Small intestine (tissue), 7 donors: Measurements from ENCODE around the gene XYLT1. TPM values are rescaled to one million over a fixed set of nuclear protein-coding genes. Genes with fewer than 3 reads are reported as not detected.
A peak's percentile ranks its signal among the peaks of the same experiment; 100 is the strongest.
"Not testable (repeated sequence)": the region's sequence is repeated elsewhere in the genome, so short reads cannot be mapped to it uniquely, and the experiment has no call there.

Experiments
- DNase-seq, 2 donors: peaks; one replicate each; pipeline versions ENCODE4 v3.0.0 to v3.0.0-alpha.2; 2013
- FAIRE-seq: peaks from 2 replicates; lab custom pipeline; 2012; peaks lifted over from hg19 to GRCh38; lab: Jason Lieb, UNC
- H3K27ac ChIP-seq, 3 donors: one replicate each; pipeline ENCODE4 v1.5.1; 2013; ENCODE audit warnings: low read length in 2 of 3, mild to moderate bottlenecking in 2 of 3, control low read depth in 1 of 3, inconsistent platforms in 1 of 3, low read depth in 1 of 3, moderate library complexity in 1 of 3
- H3K27me3 ChIP-seq, 3 donors: one replicate each; pipeline ENCODE4 v1.6.1; 2013; ENCODE audit warnings: low read length in 3 of 3, inconsistent platforms in 1 of 3; ENCODE audit not compliant: control insufficient read depth in 3 of 3, insufficient read depth in 3 of 3
- H3K36me3 ChIP-seq, 3 donors: one replicate each; pipeline ENCODE4 v1.6.1; 2013; ENCODE audit warnings: low read length in 3 of 3, inconsistent platforms in 1 of 3, low read depth in 1 of 3, mild to moderate bottlenecking in 1 of 3, moderate library complexity in 1 of 3; ENCODE audit not compliant: control insufficient read depth in 3 of 3, insufficient read depth in 2 of 3
- H3K4me1 ChIP-seq, 3 donors: one replicate each; pipeline ENCODE4 v1.6.1; 2013; ENCODE audit warnings: low read length in 2 of 3, inconsistent platforms in 1 of 3, low read depth in 1 of 3, mild to moderate bottlenecking in 1 of 3, moderate library complexity in 1 of 3; ENCODE audit not compliant: control insufficient read depth in 3 of 3, insufficient read depth in 2 of 3
- H3K4me3 ChIP-seq, 3 donors: one replicate each; pipeline ENCODE4 v1.5.1; 2013; ENCODE audit warnings: low read length in 3 of 3, control low read depth in 1 of 3, inconsistent platforms in 1 of 3, low read depth in 1 of 3, mild to moderate bottlenecking in 1 of 3, moderate library complexity in 1 of 3
- H3K9me3 ChIP-seq, 2 donors: one replicate each; pipeline ENCODE4 v1.6.1; 2013; ENCODE audit warnings: low read depth in 1 of 2, low read length in 1 of 2; ENCODE audit not compliant: control insufficient read depth in 2 of 2, insufficient read depth in 1 of 2
- WGBS, 3 donors: extraction: QIAGEN DNeasy Blood & Tissue Kit; methylation state at CpG; one replicate each; pipeline ENCODE4 v1.1.7; 2013; 5-methylcytosine and 5-hydroxymethylcytosine counted together
- polyA plus RNA-seq, 4 donors: library from polyadenylated mRNA; stranded (reverse) in 3 of 4; unstranded in 1 of 4; fragments of 200-250 nt in 3 of 4; fragments of 120-200 nt in 1 of 4; gene quantifications; one replicate each; pipeline versions ENCODE4 v1.2.1 to v1.2.3, GENCODE V29; 2013
- donor health status: healthy with polysubstance abuse.
- donor health status: control.
- donor health status: control.
- donor health status: Bipolar disorder and iron deficiency.
- donor health status: healthy.

XYLT1 gene
- polyA plus RNA-seq, 4 donors = 1.9 to 11.2 (median 4.1) TPM

- Histone ChIP-seq H3K27ac (no peak overlapping the region), H3K36me3 (no peaks in the 10 kb centered on the region), H3K4me3 (no peak overlapping the region), H3K9me3 (no peaks in the 10 kb centered on the region), H3K27me3 (peaks cover 0 to 2% (median 0%) of the 10 kb centered on the region in 3 donors), H3K4me1 (no peaks in the 10 kb centered on the region)
- WGBS, 3 donors = 42 to 58% (median 54%) methylated on average over 2 of the region's 2 CpGs
- FAIRE-seq (no peak), DNase-seq (no peak)
Observed at GRCh38 chr16:17499223-17499902, 28.6 kb upstream of the XYLT1 start.

- Histone ChIP-seq H3K4me3 (no peak overlapping the region), H3K4me1 (no peaks in the 10 kb centered on the region), H3K27me3 (peaks cover 0 to 2% (median 0%) of the 10 kb centered on the region in 3 donors), H3K36me3 (no peaks in the 10 kb centered on the region), H3K27ac (no peak overlapping the region), H3K9me3 (no peaks in the 10 kb centered on the region)
- FAIRE-seq (no peak), DNase-seq (no peak)
- 82 to 92% (median 91%) methylated on average over 3 of the region's 3 CpGs for WGBS, 3 donors
Observed at GRCh38 chr16:17497648-17498047, 26.9 kb upstream of the XYLT1 start.

- FAIRE-seq (no peak), DNase-seq (no peak)
- Histone ChIP-seq H3K4me3 (no peak overlapping the region), H3K9me3 (peaks cover 0 to 2% of the 10 kb centered on the region in 2 donors), H3K4me1 (no peaks in the 10 kb centered on the region), H3K27ac (no peak overlapping the region), H3K36me3 (no peaks in the 10 kb centered on the region), H3K27me3 (peaks cover 0 to 2% (median 0%) of the 10 kb centered on the region in 3 donors)
Observed at GRCh38 chr16:17496891-17497290, 26.1 kb upstream of the XYLT1 start.

- no peak for FAIRE-seq
Observed at GRCh38 chr16:17493012-17493411, 22.3 kb upstream of the XYLT1 start.

GRCh38 chr16:17491140-17491662 lies 20.4 kb upstream of the XYLT1 start:
- no peaks in the 10 kb centered on the region for H3K27me3 ChIP-seq
- peaks cover 0 to 2% of the 10 kb centered on the region in 2 donors for H3K9me3 ChIP-seq
- no peaks in the 10 kb centered on the region for H3K36me3 ChIP-seq
- H3K4me3 ChIP-seq = no peak overlapping the region
- 72 to 87% (median 77%) methylated on average over 4 of the region's 4 CpGs for WGBS, 3 donors
- no peak overlapping the region for H3K27ac ChIP-seq
- DNase-seq = no peak
- no peak for FAIRE-seq
- H3K4me1 ChIP-seq = no peaks in the 10 kb centered on the region

More at GRCh38 chr16:17493012-17493411, 22.3 kb upstream of the XYLT1 start:
- Histone ChIP-seq H3K4me1 (no peaks in the 10 kb centered on the region), H3K27me3 (no peaks in the 10 kb centered on the region), H3K27ac (no peak overlapping the region), H3K9me3 (peaks cover 0 to 2% of the 10 kb centered on the region in 2 donors), H3K36me3 (no peaks in the 10 kb centered on the region), H3K4me3 (no peak overlapping the region)
- no peak for DNase-seq

- no peak for FAIRE-seq
- Histone ChIP-seq H3K36me3 (no peaks in the 10 kb centered on the region), H3K4me1 (peaks cover 0 to 5% (median 0%) of the 10 kb centered on the region in 3 donors)
Observed at GRCh38 chr16:17488506-17488905, 17.7 kb upstream of the XYLT1 start.

GRCh38 chr16:17483351-17483750 lies 12.6 kb upstream of the XYLT1 start:
- peak; percentile 78 to 84 for DNase-seq
- Histone ChIP-seq H3K9me3 (peaks cover 0 to 6% of the 10 kb centered on the region in 2 donors), H3K4me1 (peaks cover 0 to 44% (median 5%) of the 10 kb centered on the region in 3 donors), H3K4me3 (peak overlapping the region in 2 of 3 donors; percentile 28 to 40), H3K27me3 (no peaks in the 10 kb centered on the region), H3K27ac (peak overlapping the region; percentile 77 to 93 (median 87)), H3K36me3 (peaks cover 0 to 4% (median 0%) of the 10 kb centered on the region in 3 donors)
- 17 to 63% (median 28%) methylated on average over 3 of the region's 3 CpGs for WGBS, 3 donors
- no peak for FAIRE-seq

More at GRCh38 chr16:17488506-17488905, 17.7 kb upstream of the XYLT1 start:
- 89 to 95% (median 91%) methylated on average over 2 of the region's 2 CpGs for WGBS, 3 donors
- no peak overlapping the region for H3K27ac ChIP-seq
- H3K4me3 ChIP-seq = no peak overlapping the region
- H3K9me3 ChIP-seq = peaks cover 0 to 2% of the 10 kb centered on the region in 2 donors
- H3K27me3 ChIP-seq = no peaks in the 10 kb centered on the region
- no peak for DNase-seq

GRCh38 chr16:17482341-17482740 lies 11.6 kb upstream of the XYLT1 start:
- Histone ChIP-seq H3K4me1 (peaks cover 0 to 44% (median 5%) of the 10 kb centered on the region in 3 donors), H3K27ac (peak overlapping the region; percentile 55 to 93 (median 87)), H3K4me3 (peak overlapping the region in 1 of 3 donors; percentile 28)
- 63 to 80% (median 66%) methylated on average over 4 of the region's 4 CpGs for WGBS, 3 donors
- not testable (repeated sequence) for H3K27me3 ChIP-seq, H3K36me3 ChIP-seq, H3K9me3 ChIP-seq, DNase-seq, FAIRE-seq
